Hematopoietic multipotent progenitor cell treated with erythropoietin and hydrocortisone succinate and interleukin-3 and kit ligand, for 8 days (in vitro differentiated cells): ENCODE measurements around the gene ACAA2.

Experiments used
- DNase-seq: peaks from one replicate; pipeline ENCODE4 v3.0.0-alpha.2; 2015

The ACAA2 gene

DNA sequence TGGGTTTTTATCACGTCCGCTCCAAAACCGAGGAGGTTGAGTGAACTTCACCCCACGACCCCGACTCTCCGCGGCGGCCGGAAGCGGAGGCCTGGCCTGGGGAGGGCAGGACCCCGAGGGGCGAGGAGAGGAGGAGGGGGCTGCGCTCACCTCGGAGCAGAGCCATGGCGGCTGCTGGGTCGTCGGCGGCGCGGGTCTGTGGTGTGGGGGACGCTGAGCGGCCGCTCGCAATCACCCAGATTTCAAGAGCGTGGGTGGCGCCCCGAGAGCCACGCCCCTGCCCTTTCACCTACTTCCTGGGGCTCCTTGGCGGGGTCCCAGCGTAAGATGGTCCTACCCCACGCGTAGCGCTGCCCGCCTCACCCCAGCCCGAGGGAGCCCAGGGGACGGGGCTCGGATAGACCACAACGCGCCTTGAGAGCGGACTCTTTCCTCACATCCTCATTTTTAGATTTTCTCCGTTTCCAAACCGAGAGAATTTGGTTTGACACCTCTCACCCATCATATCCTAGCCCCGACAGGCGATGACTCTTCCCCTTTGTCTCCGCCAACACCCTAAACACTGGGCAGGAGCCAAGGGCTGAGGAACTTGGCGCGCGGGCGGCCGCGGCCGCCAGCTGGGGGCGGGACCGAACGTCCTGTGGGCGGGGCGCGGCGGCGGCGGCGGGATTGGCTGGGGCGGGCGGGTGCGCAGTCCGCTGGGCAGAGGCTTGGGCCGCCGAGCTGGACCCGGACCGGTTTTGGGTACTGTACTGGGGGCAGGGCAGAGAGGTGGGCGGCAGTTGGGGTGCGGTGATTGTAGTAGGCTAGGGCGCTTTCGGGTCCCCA, at the start of gene ACAA2:
ACAA2 (minus strand) TSS at position 215 of the 828 bp plus-strand sequence; CDS start at position 166, 49 bp downstream.
- DNase-seq = peak; percentile 93

GRCh38 chr18:49862656-49863385, 49.5 kb upstream of the ACAA2 start:
- DNase-seq = no peak

DNA sequence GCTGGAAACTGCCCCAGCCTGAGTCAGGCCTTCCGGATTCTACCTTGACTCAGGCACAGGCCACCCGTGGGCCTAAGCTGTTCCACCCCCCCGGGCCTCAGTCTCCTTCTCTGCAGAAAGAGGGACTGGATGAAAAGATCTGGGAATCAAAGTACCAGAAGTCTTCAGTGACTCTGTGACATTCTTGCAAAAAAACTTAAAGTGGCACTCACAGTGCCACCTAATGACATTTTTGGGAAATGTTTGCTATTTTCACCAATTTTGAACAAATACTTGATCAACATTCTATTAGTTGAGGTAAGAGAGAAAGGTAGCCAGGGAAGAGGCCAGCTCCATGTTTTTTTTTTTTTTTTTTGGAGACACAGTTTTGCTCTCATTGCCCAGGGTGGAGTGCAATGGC, 48.3 kb upstream of the ACAA2 start:
- DNase-seq = peak; percentile 29

- no peak for DNase-seq
These were observed 46.4 kb upstream of the ACAA2 start for GRCh38 chr18:49859725-49860124.

DNA sequence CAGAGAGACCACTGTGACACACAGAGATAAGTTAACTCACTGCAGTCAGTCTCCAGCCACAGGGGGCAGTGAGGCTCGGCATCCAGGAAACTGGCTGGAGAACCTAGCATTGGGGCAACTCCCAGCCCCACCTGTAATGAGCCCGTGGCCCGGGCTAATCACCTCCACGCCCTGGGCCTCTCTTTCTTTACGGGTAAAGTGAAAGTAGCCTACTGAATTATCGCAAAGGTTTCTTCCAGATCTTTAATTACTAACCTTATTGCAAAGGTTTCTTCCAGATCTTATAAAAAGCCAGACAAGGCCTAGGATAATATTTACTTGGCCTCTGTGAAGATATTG, 45.7 kb upstream of the ACAA2 start:
- no peak for DNase-seq

DNA sequence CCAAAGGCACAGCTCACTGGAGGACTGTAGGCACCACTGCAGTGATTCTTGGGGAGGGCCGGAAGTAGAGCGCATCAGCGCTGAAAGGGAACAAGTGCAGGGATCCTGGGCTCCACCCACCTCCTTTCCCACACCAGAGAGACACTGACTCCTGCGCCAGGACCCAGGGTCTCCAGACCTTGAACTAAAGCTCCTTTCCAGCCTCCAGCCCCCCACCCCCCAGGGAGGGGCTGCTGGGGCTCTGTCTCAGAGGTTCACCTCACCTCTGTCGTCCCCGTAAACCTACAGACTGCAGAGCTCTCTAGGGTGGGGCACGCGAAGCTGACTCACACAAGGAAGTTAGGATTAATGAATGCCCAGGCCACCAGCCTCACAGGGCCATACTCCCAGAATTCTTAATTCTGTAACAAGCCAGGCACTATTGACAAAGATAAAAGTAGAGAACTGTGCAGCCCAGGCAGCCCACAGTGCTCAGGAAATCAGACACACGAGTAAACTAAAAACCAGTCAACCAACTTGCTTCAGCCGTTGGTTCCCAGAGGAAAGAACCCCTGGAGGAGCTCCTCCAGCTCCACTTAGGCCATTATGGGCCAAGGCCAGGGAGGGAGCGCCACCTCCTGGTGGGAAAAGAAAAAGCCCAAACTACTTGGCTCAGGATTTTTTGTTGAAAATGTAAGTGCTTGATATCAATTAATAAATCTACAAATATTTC, 45.1 kb upstream of the ACAA2 start:
- peak; percentile 69 for DNase-seq

DNA sequence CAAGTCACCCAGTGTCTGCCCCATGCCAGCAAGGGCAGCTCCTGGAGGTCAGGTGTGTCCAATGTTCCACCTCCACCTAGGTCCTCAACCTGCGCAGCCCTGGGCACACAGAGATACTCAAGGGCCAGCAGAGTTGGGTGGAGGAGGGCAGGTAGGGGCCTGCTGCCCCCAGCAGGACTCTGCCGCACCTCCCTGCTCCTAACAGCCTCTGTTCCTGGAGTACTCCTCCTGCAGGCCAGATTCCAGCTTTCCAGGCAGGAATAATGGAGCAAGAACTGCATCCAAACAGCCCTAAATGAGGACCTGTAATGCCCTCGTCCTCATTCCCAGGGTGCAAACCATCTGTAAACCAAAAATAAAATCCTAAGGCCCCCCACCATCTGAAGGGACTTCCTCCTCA, 44.4 kb upstream of the ACAA2 start:
- no peak for DNase-seq

DNA sequence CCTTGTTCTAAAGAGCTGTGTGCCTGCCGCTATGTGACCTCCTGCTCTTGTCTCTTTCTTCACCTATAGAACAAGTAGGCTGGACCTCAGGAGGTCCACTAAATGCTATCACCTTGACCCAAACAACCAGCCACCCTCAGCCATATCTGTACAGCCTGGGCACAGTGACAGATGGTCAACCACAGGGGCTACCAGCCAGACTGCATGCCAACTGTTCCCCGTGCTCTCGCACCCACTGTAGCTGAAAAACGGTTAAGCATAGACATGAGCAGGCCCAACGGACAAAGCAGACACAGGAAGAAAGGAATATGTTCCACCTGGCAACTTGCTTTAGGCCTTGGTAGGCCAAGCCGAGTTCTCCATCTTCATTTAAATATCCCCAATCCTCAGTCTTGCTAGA, 43.2 kb upstream of the ACAA2 start:
- no peak for DNase-seq

DNA sequence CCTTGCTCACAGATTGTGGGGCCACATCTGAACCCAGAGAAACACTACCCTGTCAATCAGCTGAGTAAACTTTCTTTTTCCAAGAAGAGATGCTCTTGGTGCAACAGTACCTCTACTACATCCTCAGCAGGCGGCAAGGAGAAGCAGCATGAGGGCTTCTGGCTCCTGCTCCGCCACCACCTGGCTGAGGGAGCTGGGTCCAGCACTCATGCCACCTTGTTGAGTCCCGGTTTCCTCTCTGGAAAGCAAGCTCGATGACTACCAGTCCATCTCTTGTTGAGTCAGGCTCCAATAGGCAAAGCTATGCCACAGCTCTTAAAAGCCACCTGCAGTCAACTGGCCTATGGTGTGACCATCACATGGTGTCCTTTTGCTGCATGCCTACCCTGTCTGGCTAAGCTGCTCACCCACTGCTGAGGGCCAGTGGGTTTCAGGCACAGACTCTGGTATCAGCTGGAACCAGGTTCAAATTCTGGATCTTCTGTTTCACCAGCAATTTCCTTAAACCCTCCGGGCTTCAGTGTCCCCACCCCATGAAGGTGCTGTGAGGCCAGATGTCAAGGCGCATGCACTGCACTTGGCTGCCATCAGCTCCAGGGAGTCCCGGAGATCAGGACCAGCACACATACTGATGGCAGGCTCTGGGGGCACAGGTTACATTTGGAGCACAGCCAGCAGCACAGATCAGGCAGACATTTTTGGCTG, 42.5 kb upstream of the ACAA2 start:
- DNase-seq = no peak

- DNase-seq = no peak
These were observed 41.3 kb upstream of the ACAA2 start for GRCh38 chr18:49854681-49855080.

DNA sequence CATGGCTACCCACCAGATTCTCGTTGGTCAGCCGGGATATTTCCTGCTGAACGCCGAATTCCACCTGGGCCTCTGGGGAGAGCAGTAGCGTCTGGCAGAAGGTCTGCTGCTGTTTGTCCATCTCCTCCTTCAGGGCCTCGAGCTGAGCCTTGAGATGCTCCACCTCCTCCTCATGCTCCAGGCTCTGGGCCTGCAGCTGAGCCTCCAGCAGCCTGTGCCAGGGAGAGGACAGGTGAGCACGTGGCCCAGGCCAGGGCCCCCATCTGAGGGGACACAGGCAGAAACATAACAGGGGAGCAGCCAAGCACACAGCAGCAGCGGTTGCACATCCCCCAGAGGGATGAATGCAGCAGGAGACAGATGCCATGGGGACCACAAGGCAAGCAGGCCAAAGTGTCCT, 40.1 kb upstream of the ACAA2 start:
- no peak for DNase-seq

- no peak for DNase-seq
These were observed 39.7 kb upstream of the ACAA2 start for GRCh38 chr18:49853011-49853410.

DNA sequence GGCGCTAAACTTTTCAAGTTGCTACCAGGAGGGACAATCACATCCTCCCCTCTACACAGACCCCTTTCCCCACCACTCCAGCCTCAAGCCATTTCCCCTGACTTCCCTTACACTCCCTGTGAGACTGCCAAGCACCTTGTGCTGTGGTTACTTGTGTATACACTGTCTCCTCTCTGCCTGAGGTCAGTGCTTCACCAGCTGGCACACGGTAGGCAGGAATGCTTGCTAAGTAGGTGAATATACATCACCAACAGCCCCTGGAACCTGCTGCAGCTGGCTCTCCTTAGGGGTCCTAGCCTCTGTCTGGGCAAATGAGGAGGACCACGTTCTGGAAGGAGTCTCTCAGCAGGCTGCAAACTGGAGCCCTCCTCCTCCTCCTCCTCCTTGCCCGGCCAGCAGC, 38.3 kb upstream of the ACAA2 start:
- no peak for DNase-seq

- no peak for DNase-seq
These were observed 37.3 kb upstream of the ACAA2 start for GRCh38 chr18:49850636-49851035.

GRCh38 chr18:49849331-49850217, 36.2 kb upstream of the ACAA2 start:
- no peak for DNase-seq

DNA sequence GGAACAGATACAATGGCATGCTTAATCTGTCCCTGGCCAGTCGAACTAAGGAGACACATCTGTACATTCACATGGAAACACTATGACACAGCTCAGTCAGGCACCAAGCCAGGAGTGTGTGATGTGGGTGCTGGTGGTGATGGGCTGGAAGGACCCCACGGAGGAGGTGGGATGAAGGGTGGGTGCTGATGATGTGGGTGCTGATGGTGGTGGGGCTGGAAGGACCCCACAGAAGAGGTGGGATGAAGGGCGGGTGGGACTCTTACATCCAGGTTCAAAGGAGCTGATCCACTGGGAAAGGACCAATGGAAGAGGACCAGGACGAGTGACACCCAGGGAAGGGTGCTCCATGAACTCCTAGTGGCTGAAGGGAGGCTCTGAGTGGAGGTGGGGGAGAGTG, 34.8 kb upstream of the ACAA2 start:
- no peak for DNase-seq

DNA sequence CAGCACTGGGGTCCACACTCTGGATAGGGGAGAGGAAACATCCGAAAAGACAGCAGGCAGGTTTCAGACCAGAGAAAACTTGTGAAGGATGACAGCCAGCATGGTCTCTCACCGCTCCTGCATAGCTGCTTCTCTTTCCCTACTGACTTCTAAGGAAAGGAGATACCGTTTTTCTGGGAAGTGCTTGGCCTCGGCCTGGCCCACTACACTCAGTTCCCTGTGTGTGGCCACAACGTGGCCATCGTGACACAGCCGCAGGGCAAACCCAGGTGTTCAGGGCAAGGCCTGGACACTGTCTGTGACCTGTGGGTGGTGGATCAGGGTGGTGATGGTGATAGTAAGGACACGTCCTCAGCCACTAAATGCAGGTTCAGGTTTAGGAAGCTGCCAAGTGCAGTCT, 34.2 kb upstream of the ACAA2 start:
- DNase-seq = no peak

- DNase-seq = no peak
These were observed 33.6 kb upstream of the ACAA2 start for GRCh38 chr18:49846718-49847470.

- DNase-seq = no peak
These were observed 33.0 kb upstream of the ACAA2 start for GRCh38 chr18:49846361-49846662.

GRCh38 chr18:49845629-49846360, 32.5 kb upstream of the ACAA2 start:
- DNase-seq = no peak

- DNase-seq = no peak
These were observed 31.6 kb upstream of the ACAA2 start for GRCh38 chr18:49844903-49845302.
